Stimulated activated memory B cell treated with anti-CD40 and anti-IgM and Interleukin-4, amounts not matched to agents 10 μg/mL and 1 μg/mL and 100 μg/mL, for 72 hours (primary cell): ENCODE measurements around the gene DIP2A.
A peak's percentile ranks its signal among the peaks of the same experiment; 100 is the strongest.

ENCODE experiments used
- ATAC-seq: fragments of 150-1000 bp; cut with Tn5 transposase; 2 replicates; pipeline ENCODE4 v1.10.0; 2021
- H3K27ac Mint-ChIP-seq: one replicate; pipeline ENCODE4 v1.8.0; 2022; ENCODE audit warnings: mild to moderate bottlenecking, mixed read lengths
- H3K27me3 Mint-ChIP-seq: one replicate; pipeline ENCODE4 v1.8.0; 2022; ENCODE audit warnings: mixed read lengths
- H3K36me3 Mint-ChIP-seq: one replicate; pipeline ENCODE4 v1.8.0; 2022; ENCODE audit warnings: mixed read lengths
- H3K4me1 Mint-ChIP-seq: one replicate; pipeline ENCODE4 v1.8.0; 2022; ENCODE audit warnings: mixed read lengths
- H3K4me3 Mint-ChIP-seq: one replicate; pipeline ENCODE4 v1.8.0; 2022; ENCODE audit warnings: mild to moderate bottlenecking, moderate library complexity, mixed read lengths
- H3K9me3 Mint-ChIP-seq: one replicate; pipeline ENCODE4 v1.8.0; 2022; ENCODE audit warnings: mixed read lengths

Gene DIP2A

GRCh38 chr21:46421756-46422555 lies 36.7 kb upstream of the DIP2A start:
- H3K27me3 Mint-ChIP-seq: no peaks in the 10 kb centered on the region
- no peak overlapping the region for H3K27ac Mint-ChIP-seq
- H3K4me1 Mint-ChIP-seq: no peaks in the 10 kb centered on the region
- no peak overlapping the region for H3K4me3 Mint-ChIP-seq
- H3K36me3 Mint-ChIP-seq: peaks cover 48% of the 10 kb centered on the region
- ATAC-seq: no peak
- no peaks in the 10 kb centered on the region for H3K9me3 Mint-ChIP-seq

- no peaks in the 10 kb centered on the region for H3K4me1 Mint-ChIP-seq
- H3K9me3 Mint-ChIP-seq: no peaks in the 10 kb centered on the region
- H3K27ac Mint-ChIP-seq: no peak overlapping the region
- peaks cover 53% of the 10 kb centered on the region for H3K36me3 Mint-ChIP-seq
- no peak for ATAC-seq
- no peaks in the 10 kb centered on the region for H3K27me3 Mint-ChIP-seq
- H3K4me3 Mint-ChIP-seq: no peak overlapping the region
Observed at GRCh38 chr21:46422636-46423241, 36.0 kb upstream of the DIP2A start.

GRCh38 chr21:46423546-46424038 lies 35.1 kb upstream of the DIP2A start:
- Mint-ChIP-seq H3K27ac (no peak overlapping the region), H3K9me3 (no peaks in the 10 kb centered on the region), H3K27me3 (no peaks in the 10 kb centered on the region), H3K4me3 (no peak overlapping the region), H3K36me3 (peaks cover 52% of the 10 kb centered on the region), H3K4me1 (no peaks in the 10 kb centered on the region)
- no peak for ATAC-seq

- Mint-ChIP-seq H3K36me3 (peaks cover 47% of the 10 kb centered on the region), H3K4me3 (no peak overlapping the region), H3K9me3 (no peaks in the 10 kb centered on the region), H3K27me3 (no peaks in the 10 kb centered on the region), H3K4me1 (no peaks in the 10 kb centered on the region), H3K27ac (no peak overlapping the region)
- ATAC-seq: no peak
Observed at GRCh38 chr21:46424039-46424591, 34.6 kb upstream of the DIP2A start.

GRCh38 chr21:46424621-46425020 lies 34.1 kb upstream of the DIP2A start:
- no peaks in the 10 kb centered on the region for H3K9me3 Mint-ChIP-seq
- H3K27ac Mint-ChIP-seq: no peak overlapping the region
- no peaks in the 10 kb centered on the region for H3K4me1 Mint-ChIP-seq
- no peak overlapping the region for H3K4me3 Mint-ChIP-seq
- ATAC-seq: no peak
- no peaks in the 10 kb centered on the region for H3K27me3 Mint-ChIP-seq
- peaks cover 42% of the 10 kb centered on the region for H3K36me3 Mint-ChIP-seq

GRCh38 chr21:46425041-46425440 lies 33.6 kb upstream of the DIP2A start:
- H3K9me3 Mint-ChIP-seq: no peaks in the 10 kb centered on the region
- H3K27ac Mint-ChIP-seq: no peak overlapping the region
- H3K4me1 Mint-ChIP-seq: no peaks in the 10 kb centered on the region
- no peak overlapping the region for H3K4me3 Mint-ChIP-seq
- H3K27me3 Mint-ChIP-seq: no peaks in the 10 kb centered on the region
- no peak for ATAC-seq
- H3K36me3 Mint-ChIP-seq: peaks cover 42% of the 10 kb centered on the region

GRCh38 chr21:46425571-46425970 lies 33.1 kb upstream of the DIP2A start:
- Mint-ChIP-seq H3K4me3 (no peak overlapping the region), H3K9me3 (no peaks in the 10 kb centered on the region), H3K36me3 (peaks cover 42% of the 10 kb centered on the region), H3K27ac (no peak overlapping the region), H3K4me1 (no peaks in the 10 kb centered on the region), H3K27me3 (no peaks in the 10 kb centered on the region)
- ATAC-seq: no peak

- H3K4me1 Mint-ChIP-seq: peaks cover under 1% of the 10 kb centered on the region
- no peak overlapping the region for H3K4me3 Mint-ChIP-seq
- no peak for ATAC-seq
- no peaks in the 10 kb centered on the region for H3K27me3 Mint-ChIP-seq
- peaks cover 43% of the 10 kb centered on the region for H3K36me3 Mint-ChIP-seq
- H3K9me3 Mint-ChIP-seq: no peaks in the 10 kb centered on the region
- H3K27ac Mint-ChIP-seq: no peak overlapping the region
Observed at GRCh38 chr21:46426313-46427046, 32.2 kb upstream of the DIP2A start.

GRCh38 chr21:46427516-46427915 lies 31.2 kb upstream of the DIP2A start:
- Mint-ChIP-seq H3K4me3 (no peak overlapping the region), H3K27me3 (no peaks in the 10 kb centered on the region), H3K36me3 (peaks cover 47% of the 10 kb centered on the region), H3K9me3 (no peaks in the 10 kb centered on the region), H3K4me1 (peaks cover 8% of the 10 kb centered on the region), H3K27ac (no peak overlapping the region)
- ATAC-seq: no peak

GRCh38 chr21:46428286-46428685 lies 30.4 kb upstream of the DIP2A start:
- Mint-ChIP-seq H3K4me3 (no peak overlapping the region), H3K4me1 (peaks cover 8% of the 10 kb centered on the region), H3K27ac (no peak overlapping the region), H3K9me3 (no peaks in the 10 kb centered on the region), H3K27me3 (no peaks in the 10 kb centered on the region), H3K36me3 (peaks cover 48% of the 10 kb centered on the region)
- ATAC-seq: no peak

- H3K27me3 Mint-ChIP-seq: no peaks in the 10 kb centered on the region
- peaks cover 48% of the 10 kb centered on the region for H3K36me3 Mint-ChIP-seq
- ATAC-seq: peak; percentile 31
- H3K27ac Mint-ChIP-seq: no peak overlapping the region
- H3K4me3 Mint-ChIP-seq: no peak overlapping the region
- H3K4me1 Mint-ChIP-seq: peaks cover 8% of the 10 kb centered on the region
- H3K9me3 Mint-ChIP-seq: no peaks in the 10 kb centered on the region
Observed at GRCh38 chr21:46428987-46429710, 29.5 kb upstream of the DIP2A start.

GRCh38 chr21:46429754-46430681 lies 28.7 kb upstream of the DIP2A start:
- no peak for ATAC-seq
- H3K36me3 Mint-ChIP-seq: peaks cover 50% of the 10 kb centered on the region
- H3K4me1 Mint-ChIP-seq: peaks cover 8% of the 10 kb centered on the region
- H3K27me3 Mint-ChIP-seq: no peaks in the 10 kb centered on the region
- no peak overlapping the region for H3K27ac Mint-ChIP-seq
- no peaks in the 10 kb centered on the region for H3K9me3 Mint-ChIP-seq
- H3K4me3 Mint-ChIP-seq: no peak overlapping the region

GRCh38 chr21:46431448-46431847 lies 27.2 kb upstream of the DIP2A start:
- Mint-ChIP-seq H3K27ac (no peak overlapping the region), H3K4me1 (peaks cover 8% of the 10 kb centered on the region), H3K27me3 (no peaks in the 10 kb centered on the region), H3K4me3 (no peak overlapping the region), H3K36me3 (peaks cover 57% of the 10 kb centered on the region), H3K9me3 (no peaks in the 10 kb centered on the region)
- no peak for ATAC-seq

- H3K27me3 Mint-ChIP-seq: no peaks in the 10 kb centered on the region
- H3K36me3 Mint-ChIP-seq: peaks cover 60% of the 10 kb centered on the region
- H3K4me3 Mint-ChIP-seq: no peak overlapping the region
- H3K4me1 Mint-ChIP-seq: peaks cover 11% of the 10 kb centered on the region
- H3K9me3 Mint-ChIP-seq: no peaks in the 10 kb centered on the region
- ATAC-seq: no peak
- no peak overlapping the region for H3K27ac Mint-ChIP-seq
Observed at GRCh38 chr21:46431884-46432488, 26.7 kb upstream of the DIP2A start.
